ENCODE data around the gene EPB41L4B.

EPB41L4B gene

GRCh38 chr9:109336409-109336808 lies 15.6 kb upstream of the EPB41L4B start:
- in situ Hi-C loops (cut with MboI; ENCODE audit: low pct_unique_long_range_greater_than_20kb, low sequenced_read_pairs, unreplicated experiment): no loop called here
- no peak for DNase-seq (ENCODE audit: low spot score)
- no peak for TF ChIP-seq CTCF (IDR thresholded peaks at IDR 0.05; ENCODE audit: extremely low read depth, insufficient read depth, missing control alignments)

- TF ChIP-seq CTCF (IDR thresholded peaks at IDR 0.05; ENCODE audit: extremely low read depth, insufficient read depth, missing control alignments): no peak
- in situ Hi-C loops (cut with MboI; ENCODE audit: low pct_unique_long_range_greater_than_20kb, low sequenced_read_pairs, unreplicated experiment): no loop called here
- no peak for DNase-seq (ENCODE audit: low spot score)
Observed at GRCh38 chr9:109335929-109336328, 15.1 kb upstream of the EPB41L4B start.

GRCh38 chr9:109335121-109335520 lies 14.3 kb upstream of the EPB41L4B start:
- TF ChIP-seq CTCF (IDR thresholded peaks at IDR 0.05; ENCODE audit: extremely low read depth, insufficient read depth, missing control alignments): no peak
- DNase-seq (ENCODE audit: low spot score): no peak
- in situ Hi-C loops (cut with MboI; ENCODE audit: low pct_unique_long_range_greater_than_20kb, low sequenced_read_pairs, unreplicated experiment): no loop called here

DNA sequence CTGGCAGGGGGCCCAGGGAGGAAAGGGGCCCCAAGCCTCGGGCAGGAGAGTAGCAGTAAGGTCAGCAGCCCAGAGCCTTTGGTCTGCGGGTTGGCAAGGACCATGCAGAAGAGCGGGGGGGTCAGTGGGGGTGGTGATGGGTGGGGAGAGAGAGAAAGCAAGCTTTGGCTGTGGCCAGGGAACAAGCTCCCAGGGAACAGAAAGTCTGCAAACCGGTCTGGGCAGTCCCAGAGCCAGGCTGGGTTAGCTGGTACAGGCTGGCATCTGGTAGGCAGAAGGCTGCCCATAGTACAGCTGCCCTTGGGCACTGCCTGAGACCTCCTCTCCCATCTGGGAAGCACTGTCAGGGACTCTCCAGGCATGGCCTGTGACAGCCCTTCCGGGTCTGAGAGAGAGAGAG lies 10.5 kb upstream of the EPB41L4B start:
- TF ChIP-seq CTCF (IDR thresholded peaks at IDR 0.05; ENCODE audit: extremely low read depth, insufficient read depth, missing control alignments): no peak
- in situ Hi-C loops (cut with MboI; ENCODE audit: low pct_unique_long_range_greater_than_20kb, low sequenced_read_pairs, unreplicated experiment): no loop called here
- no peak for DNase-seq (ENCODE audit: low spot score)

DNA sequence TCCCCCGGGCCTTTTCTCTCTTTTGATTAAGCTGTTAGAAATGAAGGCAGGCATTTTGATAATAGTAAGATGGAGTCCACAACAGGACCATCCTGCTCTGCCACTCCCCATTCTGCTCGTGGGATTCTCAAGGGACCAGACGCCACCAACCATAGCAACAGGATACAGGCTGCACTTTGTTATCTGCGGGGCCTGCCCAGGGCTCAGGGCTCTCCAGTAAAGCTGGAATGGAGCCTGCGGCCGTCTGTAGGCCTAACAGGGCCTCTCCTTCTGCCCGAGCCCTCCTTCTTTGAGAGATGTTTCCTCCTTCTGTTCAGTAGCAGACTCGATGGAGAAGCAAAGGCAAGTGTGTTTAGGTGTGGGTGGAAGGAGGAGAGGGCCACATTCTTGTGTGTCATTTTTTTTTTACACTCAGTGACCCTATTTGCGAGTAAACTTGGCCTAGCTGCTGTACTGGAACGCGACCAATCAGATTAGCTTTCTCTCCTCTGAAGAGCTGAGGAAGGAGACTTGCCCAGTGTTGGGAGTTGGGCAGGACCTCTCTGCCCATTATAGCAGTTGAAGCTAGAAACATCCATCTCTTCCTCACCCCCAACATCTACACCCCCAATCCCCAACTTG lies 8.9 kb upstream of the EPB41L4B start:
- TF ChIP-seq CTCF (IDR thresholded peaks at IDR 0.05; ENCODE audit: extremely low read depth, insufficient read depth, missing control alignments): no peak
- in situ Hi-C loops (cut with MboI; ENCODE audit: low pct_unique_long_range_greater_than_20kb, low sequenced_read_pairs, unreplicated experiment): no loop called here
- DNase-seq (ENCODE audit: low spot score): no peak

DNA sequence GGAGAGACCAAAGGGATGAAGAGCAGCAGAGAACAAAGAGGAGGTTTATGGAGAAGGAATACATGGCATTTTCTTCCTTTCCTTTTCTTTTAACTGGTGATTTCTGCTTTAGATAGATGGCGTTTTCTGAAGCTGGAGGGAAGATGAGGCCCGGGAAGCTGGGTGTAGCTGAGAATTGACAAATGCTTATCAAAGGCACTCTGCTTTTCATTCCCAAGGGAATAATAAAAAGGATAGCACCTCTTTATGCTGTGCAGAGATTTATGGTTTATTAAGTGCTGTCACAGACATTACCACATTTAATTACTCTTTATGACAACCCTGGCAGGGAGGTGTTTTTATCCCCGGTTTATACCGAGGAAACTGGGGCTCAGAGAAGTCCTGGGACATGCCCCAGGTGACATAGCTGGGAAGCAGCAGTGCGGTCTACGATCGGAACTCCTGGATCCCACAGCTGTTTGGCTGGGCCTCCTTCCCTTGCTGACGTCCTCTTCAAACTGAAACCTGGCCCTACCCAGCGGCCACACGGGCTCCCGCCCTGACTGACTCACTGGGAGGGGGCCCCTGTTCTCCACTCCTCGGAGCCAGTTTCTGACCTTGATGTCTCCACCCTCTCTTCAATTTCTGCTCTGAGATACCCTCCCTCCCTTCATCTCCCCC lies 8.2 kb upstream of the EPB41L4B start:
- in situ Hi-C loops (cut with MboI; ENCODE audit: low pct_unique_long_range_greater_than_20kb, low sequenced_read_pairs, unreplicated experiment): no loop called here
- no peak for TF ChIP-seq CTCF (IDR thresholded peaks at IDR 0.05; ENCODE audit: extremely low read depth, insufficient read depth, missing control alignments)
- no peak for DNase-seq (ENCODE audit: low spot score)

Measured in GM13977 (cell line).